Body of pancreas (tissue), 4 donors: ENCODE measurements around the gene MRI1. TPM values are rescaled to one million over a fixed set of nuclear protein-coding genes. Genes with fewer than 3 reads are reported as not detected.

Source experiments
- ATAC-seq: fragments of 150-250 bp; one replicate; pipeline ENCODE4 v1.9.1; 2016
- DNase-seq, 4 donors: peaks; one replicate each; pipeline ENCODE4 v3.0.0-alpha.2; 2019
- H3K27ac ChIP-seq, 4 donors: fragments of 200-600 bp; sonication (generic); 1 replicate in 3 of 4; 2 replicates in 1 of 4; pipeline versions ENCODE4 v1.5.1 to v1.6.1; 2016 to 2019; ENCODE audit warnings: mild to moderate bottlenecking in 1 of 4, mixed read lengths in 1 of 4, moderate library complexity in 1 of 4
- H3K27me3 ChIP-seq, 2 donors: fragments of 200-600 bp; sonication (generic); one replicate each; pipeline ENCODE4 v1.6.0; 2016; ENCODE audit warnings: mild to moderate bottlenecking in 1 of 2
- H3K36me3 ChIP-seq, 2 donors: fragments of 200-600 bp; sonication (generic); replicated peaks in 1 of 2; 2 replicates each; pipeline ENCODE4 v1.5.1; 2016; ENCODE audit warnings: low read depth in 2 of 2; ENCODE audit not compliant: insufficient read depth in 1 of 2
- H3K4me1 ChIP-seq: fragments of 200-600 bp; sonication (generic); one replicate; pipeline ENCODE4 v1.6.0; 2016
- H3K4me3 ChIP-seq, 2 donors: fragments of 200-600 bp; sonication (generic); 1 replicate in 1 of 2; 2 replicates in 1 of 2; pipeline ENCODE4 v1.5.1; 2016 to 2019
- H3K9me3 ChIP-seq, 3 donors: fragments of 200-600 bp; sonication (generic); 1 replicate in 2 of 3; 2 replicates in 1 of 3; pipeline ENCODE4 v1.5.1; 2016
- POLR2A ChIP-seq, 3 donors: fragments of 450-650 bp; IDR thresholded peaks; one replicate each; pipeline ENCODE4 v1.6.1; 2016; ENCODE audit warnings: antibody characterized with exemption in 3 of 3, mild to moderate bottlenecking in 2 of 3
- WGBS, 2 donors: methylation state at CpG; one replicate each; pipeline ENCODE4 v1.1.5; 2017; 5-methylcytosine and 5-hydroxymethylcytosine counted together
- intact Hi-C: fragments of 100-400 bp; cut with DNase I; formaldehyde crosslinking; loops from one replicate; pipeline ENCODE4 v1.15.1; 2023
- total RNA-seq, 2 donors: library from RNA; depleted of rRNA; stranded (reverse); fragments of >200 nt; gene quantifications; one replicate each; pipeline ENCODE4 v1.1.0, GENCODE V29; 2016
- TF ChIP-seq, protein P1 (sequence below), 7 experiments: fragments of 450-650 bp in 4 of 7; fragments of 200-600 bp in 3 of 7; sonication (generic) in 3 of 7; IDR thresholded peaks; one replicate each; pipeline ENCODE4 v1.5.1; 2016 to 2019; ENCODE audit warnings: antibody characterized with exemption in 7 of 7

The MRI1 gene
- total RNA-seq, 2 donors from 2014 or later: 69.0 to 82.7 TPM

DNA sequence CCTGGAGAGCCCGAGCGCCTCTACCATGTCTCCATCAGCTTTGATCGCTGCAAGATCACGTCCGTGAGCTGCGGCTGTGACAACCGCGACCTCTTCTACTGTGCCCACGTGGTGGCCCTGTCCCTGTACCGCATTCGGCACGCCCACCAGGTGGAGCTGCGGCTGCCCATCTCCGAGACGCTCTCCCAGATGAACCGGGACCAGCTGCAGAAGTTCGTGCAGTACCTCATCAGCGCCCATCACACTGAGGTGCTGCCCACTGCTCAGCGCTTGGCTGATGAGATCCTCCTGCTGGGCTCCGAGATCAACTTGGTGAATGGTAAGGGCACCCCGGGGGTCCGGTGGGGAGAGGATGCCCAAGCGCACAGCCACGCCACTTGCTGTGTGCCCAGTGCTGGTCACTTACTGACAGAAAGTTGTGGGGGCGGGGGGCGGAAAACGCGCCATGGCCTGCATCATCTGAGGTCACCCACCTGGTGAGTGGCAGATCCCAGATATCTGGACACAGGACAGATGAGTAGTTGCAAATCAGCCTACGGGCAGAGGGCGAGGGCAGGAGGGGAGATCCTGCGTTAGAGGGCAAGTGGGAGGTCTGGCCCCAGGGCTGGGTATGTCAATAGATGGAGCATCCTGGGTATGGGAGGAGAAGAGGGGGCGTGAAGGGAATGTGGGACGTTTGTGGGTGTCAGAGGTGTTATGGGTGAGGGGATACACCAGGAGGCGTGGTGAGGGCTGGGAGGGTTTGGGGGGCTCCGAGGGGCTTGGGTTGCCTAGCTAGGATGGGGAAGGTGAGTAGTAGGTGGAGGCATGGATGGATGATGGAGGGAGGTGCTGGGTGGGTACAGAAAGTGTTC is 40.7 kb downstream of the MRI1 start:
- peak; percentile 50 to 65 (median 52) for DNase-seq
- Histone ChIP-seq H3K4me1 (no peaks in the 10 kb centered on the region), H3K4me3 (no peak overlapping the region), H3K27ac (no peak overlapping the region), H3K9me3 (no peaks in the 10 kb centered on the region), H3K36me3 (no peaks in the 10 kb centered on the region), H3K27me3 (no peaks in the 10 kb centered on the region)
- 68 to 87% methylated on average over 13 to 33 of the region's 35 CpGs for WGBS, 2 donors
- peak; percentile 56 for ATAC-seq
- TF ChIP-seq POLR2A (IDR thresholded peaks at IDR 0.05): no peak
- TF ChIP-seq, protein P1, sequence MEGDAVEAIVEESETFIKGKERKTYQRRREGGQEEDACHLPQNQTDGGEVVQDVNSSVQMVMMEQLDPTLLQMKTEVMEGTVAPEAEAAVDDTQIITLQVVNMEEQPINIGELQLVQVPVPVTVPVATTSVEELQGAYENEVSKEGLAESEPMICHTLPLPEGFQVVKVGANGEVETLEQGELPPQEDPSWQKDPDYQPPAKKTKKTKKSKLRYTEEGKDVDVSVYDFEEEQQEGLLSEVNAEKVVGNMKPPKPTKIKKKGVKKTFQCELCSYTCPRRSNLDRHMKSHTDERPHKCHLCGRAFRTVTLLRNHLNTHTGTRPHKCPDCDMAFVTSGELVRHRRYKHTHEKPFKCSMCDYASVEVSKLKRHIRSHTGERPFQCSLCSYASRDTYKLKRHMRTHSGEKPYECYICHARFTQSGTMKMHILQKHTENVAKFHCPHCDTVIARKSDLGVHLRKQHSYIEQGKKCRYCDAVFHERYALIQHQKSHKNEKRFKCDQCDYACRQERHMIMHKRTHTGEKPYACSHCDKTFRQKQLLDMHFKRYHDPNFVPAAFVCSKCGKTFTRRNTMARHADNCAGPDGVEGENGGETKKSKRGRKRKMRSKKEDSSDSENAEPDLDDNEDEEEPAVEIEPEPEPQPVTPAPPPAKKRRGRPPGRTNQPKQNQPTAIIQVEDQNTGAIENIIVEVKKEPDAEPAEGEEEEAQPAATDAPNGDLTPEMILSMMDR (IDR thresholded peaks at IDR 0.05): peak; percentile 14 to 64 (median 44)
- intact Hi-C loops: no loop called here

DNA sequence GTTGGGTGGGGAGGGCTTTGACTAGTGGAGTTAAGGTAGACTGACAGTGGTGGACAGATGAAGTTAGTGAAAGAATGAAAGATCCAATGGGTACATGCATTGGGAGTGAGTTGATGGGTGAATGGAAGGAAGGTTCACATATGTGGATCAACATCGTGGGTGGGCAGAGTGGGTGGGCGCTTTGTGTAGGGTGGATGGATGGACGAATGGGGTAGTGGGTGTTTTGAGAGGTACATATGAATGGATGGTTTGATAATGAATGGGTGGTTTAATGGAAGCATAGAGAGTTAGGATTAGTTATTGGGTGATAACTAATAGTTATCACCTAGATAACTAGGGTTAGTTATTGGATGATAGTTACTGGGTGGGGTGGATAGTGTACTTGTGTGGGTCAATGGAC is 42.4 kb downstream of the MRI1 start:
- intact Hi-C loops: no loop called here
- ATAC-seq (no peak), DNase-seq (no peak)
- no peak overlapping the region for H3K4me3 ChIP-seq
- WGBS, 2 donors: 95 to 97% methylated on average over 3 of the region's 3 CpGs
- H3K4me1 ChIP-seq: no peaks in the 10 kb centered on the region
- H3K9me3 ChIP-seq: no peaks in the 10 kb centered on the region
- H3K27ac ChIP-seq: no peak overlapping the region
- H3K27me3 ChIP-seq: no peaks in the 10 kb centered on the region
- TF ChIP-seq, protein P1 (IDR thresholded peaks at IDR 0.05): no peak
- no peak for TF ChIP-seq POLR2A (IDR thresholded peaks at IDR 0.05)
- H3K36me3 ChIP-seq: no peaks in the 10 kb centered on the region

DNA sequence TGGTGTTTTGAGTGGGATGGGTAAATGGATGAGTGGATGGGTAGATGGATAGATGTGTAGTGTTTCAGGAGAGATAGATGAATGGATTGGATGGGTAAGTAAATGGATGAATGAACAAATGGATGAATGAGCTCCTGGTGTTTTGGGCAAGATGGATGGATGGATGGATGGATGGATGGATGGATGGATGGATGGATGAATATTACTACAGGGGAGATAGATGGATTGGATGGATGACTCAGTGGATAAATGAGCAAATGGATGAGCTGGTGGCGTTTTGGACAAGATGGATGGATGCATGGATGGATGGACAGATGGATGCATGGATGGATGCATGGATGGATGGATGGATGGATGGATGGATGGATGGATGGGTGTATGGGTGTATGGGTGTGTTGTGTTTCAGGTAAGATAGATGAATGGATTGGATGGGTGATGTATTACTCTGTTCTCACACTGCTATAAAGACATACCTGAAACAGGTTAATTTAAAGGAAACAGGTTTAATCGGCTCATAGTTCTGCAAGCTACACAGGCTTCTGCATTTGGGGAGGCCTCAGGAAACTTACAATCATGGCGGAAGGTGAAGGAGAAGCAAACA is 43.2 kb downstream of the MRI1 start:
- TF ChIP-seq, protein P1 (IDR thresholded peaks at IDR 0.05): no peak
- TF ChIP-seq POLR2A (IDR thresholded peaks at IDR 0.05): no peak
- Histone ChIP-seq H3K4me1 (no peaks in the 10 kb centered on the region), H3K36me3 (no peaks in the 10 kb centered on the region), H3K27me3 (no peaks in the 10 kb centered on the region), H3K27ac (no peak overlapping the region), H3K9me3 (no peaks in the 10 kb centered on the region), H3K4me3 (no peak overlapping the region)
- DNase-seq (no peak), ATAC-seq (no peak)
- intact Hi-C loops: no loop called here
- 90% methylated on average over 3 of the region's 3 CpGs for WGBS, 2 donors

GRCh38 chr19:13808856-13809255 is 44.5 kb downstream of the MRI1 start:
- Histone ChIP-seq H3K27me3 (no peaks in the 10 kb centered on the region), H3K27ac (no peak overlapping the region), H3K36me3 (no peaks in the 10 kb centered on the region), H3K4me3 (no peak overlapping the region), H3K9me3 (no peaks in the 10 kb centered on the region), H3K4me1 (no peaks in the 10 kb centered on the region)
- WGBS, 2 donors: 95 to 96% methylated on average over 29 to 34 of the region's 34 CpGs
- no peak for DNase-seq
- intact Hi-C loops: no loop called here
- ATAC-seq: no peak
- TF ChIP-seq POLR2A (IDR thresholded peaks at IDR 0.05): no peak
- TF ChIP-seq, protein P1 (IDR thresholded peaks at IDR 0.05): no peak
